Measurements from ENCODE around the gene MED12L. TPM values are rescaled to one million over a fixed set of nuclear protein-coding genes. Genes with fewer than 3 reads are reported as not detected.

MED12L gene
- total RNA-seq, 4 donors from 2014 or later = 0.12 to 0.77 (median 0.21) TPM

GRCh38 chr3:151371526-151371925 lies 286.1 kb downstream of the MED12L start:
- TF ChIP-seq EP300 (IDR thresholded peaks at IDR 0.05) (no peak), POLR2A (IDR thresholded peaks at IDR 0.05) (no peak), POLR2AphosphoS5 (IDR thresholded peaks at IDR 0.05) (no peak)
- TF ChIP-seq, protein P1, sequence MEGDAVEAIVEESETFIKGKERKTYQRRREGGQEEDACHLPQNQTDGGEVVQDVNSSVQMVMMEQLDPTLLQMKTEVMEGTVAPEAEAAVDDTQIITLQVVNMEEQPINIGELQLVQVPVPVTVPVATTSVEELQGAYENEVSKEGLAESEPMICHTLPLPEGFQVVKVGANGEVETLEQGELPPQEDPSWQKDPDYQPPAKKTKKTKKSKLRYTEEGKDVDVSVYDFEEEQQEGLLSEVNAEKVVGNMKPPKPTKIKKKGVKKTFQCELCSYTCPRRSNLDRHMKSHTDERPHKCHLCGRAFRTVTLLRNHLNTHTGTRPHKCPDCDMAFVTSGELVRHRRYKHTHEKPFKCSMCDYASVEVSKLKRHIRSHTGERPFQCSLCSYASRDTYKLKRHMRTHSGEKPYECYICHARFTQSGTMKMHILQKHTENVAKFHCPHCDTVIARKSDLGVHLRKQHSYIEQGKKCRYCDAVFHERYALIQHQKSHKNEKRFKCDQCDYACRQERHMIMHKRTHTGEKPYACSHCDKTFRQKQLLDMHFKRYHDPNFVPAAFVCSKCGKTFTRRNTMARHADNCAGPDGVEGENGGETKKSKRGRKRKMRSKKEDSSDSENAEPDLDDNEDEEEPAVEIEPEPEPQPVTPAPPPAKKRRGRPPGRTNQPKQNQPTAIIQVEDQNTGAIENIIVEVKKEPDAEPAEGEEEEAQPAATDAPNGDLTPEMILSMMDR (IDR thresholded peaks at IDR 0.05) = no peak
- no peaks in the 10 kb centered on the region for H3K27me3 ChIP-seq
- no peaks in the 10 kb centered on the region for H3K4me1 ChIP-seq
- no peaks in the 10 kb centered on the region for H3K36me3 ChIP-seq
- no peaks in the 10 kb centered on the region for H3K9me3 ChIP-seq
- H3K4me3 ChIP-seq = no peak overlapping the region
- no peak for ATAC-seq
- no peak overlapping the region for H3K27ac ChIP-seq

GRCh38 chr3:151372063-151372820 lies 286.8 kb downstream of the MED12L start:
- no peak for ATAC-seq
- Histone ChIP-seq H3K36me3 (no peaks in the 10 kb centered on the region), H3K4me3 (no peak overlapping the region), H3K27ac (no peak overlapping the region), H3K4me1 (no peaks in the 10 kb centered on the region), H3K9me3 (no peaks in the 10 kb centered on the region), H3K27me3 (no peaks in the 10 kb centered on the region)
- TF ChIP-seq POLR2A (IDR thresholded peaks at IDR 0.05) = no peak
- TF ChIP-seq, protein P1 (IDR thresholded peaks at IDR 0.05) = no peak
- no peak for TF ChIP-seq EP300 (IDR thresholded peaks at IDR 0.05)
- no peak for TF ChIP-seq POLR2AphosphoS5 (IDR thresholded peaks at IDR 0.05)
- WGBS, 2 donors (ENCODE audit: low coverage in 1 of 2) = 84 to 91% methylated on average over 4 of the region's 4 CpGs

GRCh38 chr3:151377768-151378385 lies 292.4 kb downstream of the MED12L start:
- no peak overlapping the region for H3K27ac ChIP-seq
- no peaks in the 10 kb centered on the region for H3K9me3 ChIP-seq
- no peaks in the 10 kb centered on the region for H3K4me1 ChIP-seq
- ATAC-seq = no peak
- TF ChIP-seq POLR2AphosphoS5 (IDR thresholded peaks at IDR 0.05) = no peak
- no peak for TF ChIP-seq EP300 (IDR thresholded peaks at IDR 0.05)
- no peak overlapping the region for H3K4me3 ChIP-seq
- WGBS, 2 donors (ENCODE audit: low coverage in 1 of 2) = 80 to 90% methylated on average over 1 to 8 of the region's 8 CpGs
- no peaks in the 10 kb centered on the region for H3K27me3 ChIP-seq
- H3K36me3 ChIP-seq = no peaks in the 10 kb centered on the region

DNA sequence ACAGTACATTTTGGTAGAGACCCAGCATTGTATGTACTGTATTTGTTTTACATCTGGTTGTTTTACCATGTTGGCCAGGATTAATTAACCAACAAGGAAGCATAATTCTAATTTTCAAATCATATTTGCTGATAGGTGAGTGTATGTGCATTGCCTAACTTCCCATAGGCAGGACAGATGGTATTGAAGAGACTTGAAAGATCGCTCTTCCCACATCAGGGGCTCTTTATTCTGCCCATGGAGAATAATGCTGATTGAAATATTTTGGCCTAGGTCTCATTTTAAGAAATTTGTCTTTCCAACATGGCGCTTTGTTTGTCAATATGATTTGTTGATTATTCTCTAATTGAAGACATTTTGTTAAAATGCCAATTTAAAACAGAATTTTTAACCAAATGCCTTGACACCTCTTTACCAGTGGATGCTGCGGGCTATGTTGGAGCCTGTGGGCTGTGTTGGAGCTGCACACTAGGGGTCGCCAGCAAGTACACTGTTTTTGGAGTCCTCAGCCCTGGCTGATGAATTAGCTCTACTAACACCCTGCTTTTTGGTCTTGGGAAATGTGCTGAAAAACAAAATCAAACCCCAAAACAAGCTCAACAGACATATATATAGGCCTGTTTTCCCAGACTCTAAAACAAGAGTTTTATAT lies 293.7 kb downstream of the MED12L start:
- Histone ChIP-seq H3K9me3 (no peaks in the 10 kb centered on the region), H3K27ac (no peak overlapping the region), H3K36me3 (no peaks in the 10 kb centered on the region), H3K27me3 (no peaks in the 10 kb centered on the region), H3K4me1 (no peaks in the 10 kb centered on the region), H3K4me3 (no peak overlapping the region)
- no peak for ATAC-seq
- 72 to 75% methylated on average over 4 of the region's 4 CpGs for WGBS, 2 donors (ENCODE audit: low coverage in 1 of 2)
- TF ChIP-seq, protein P1 (IDR thresholded peaks at IDR 0.05) = peak in 2 of 4 experiments; percentile 12 to 41
- TF ChIP-seq EP300 (IDR thresholded peaks at IDR 0.05) = no peak
- no peak for TF ChIP-seq POLR2A (IDR thresholded peaks at IDR 0.05)
- no peak for TF ChIP-seq POLR2AphosphoS5 (IDR thresholded peaks at IDR 0.05)

GRCh38 chr3:151382671-151383070 lies 297.2 kb downstream of the MED12L start:
- 96 to 97% methylated on average over 5 of the region's 5 CpGs for WGBS, 2 donors (ENCODE audit: low coverage in 1 of 2)
- Histone ChIP-seq H3K27me3 (no peaks in the 10 kb centered on the region), H3K27ac (no peak overlapping the region), H3K4me3 (no peak overlapping the region), H3K4me1 (no peaks in the 10 kb centered on the region), H3K36me3 (no peaks in the 10 kb centered on the region), H3K9me3 (no peaks in the 10 kb centered on the region)
- TF ChIP-seq, protein P1 (IDR thresholded peaks at IDR 0.05) = no peak
- TF ChIP-seq POLR2AphosphoS5 (IDR thresholded peaks at IDR 0.05) (no peak), EP300 (IDR thresholded peaks at IDR 0.05) (no peak)
- no peak for ATAC-seq

Measured in gastroesophageal sphincter (tissue), 4 donors.